Hepatic stellate cell (primary cell): Measurements from ENCODE around the gene GPR180.

ENCODE experiments used
- DNase-seq: peaks from one replicate; pipeline ENCODE4 v3.0.0; 2011; ENCODE audit warnings: low spot score

Gene GPR180

GRCh38 chr13:94656176-94656575, 54.5 kb downstream of the GPR180 start:
- DNase-seq = no peak

- peak; percentile 53 for DNase-seq
These were observed 55.1 kb downstream of the GPR180 start for GRCh38 chr13:94656766-94657165.

GRCh38 chr13:94657167-94657566, 55.5 kb downstream of the GPR180 start:
- DNase-seq = no peak

GRCh38 chr13:94658926-94659597, 57.4 kb downstream of the GPR180 start:
- DNase-seq = no peak

- no peak for DNase-seq
These were observed 57.9 kb downstream of the GPR180 start for GRCh38 chr13:94659598-94659946.

GRCh38 chr13:94660695-94661326, 59.2 kb downstream of the GPR180 start:
- no peak for DNase-seq

- no peak for DNase-seq
These were observed 59.7 kb downstream of the GPR180 start for GRCh38 chr13:94661406-94661805.

- no peak for DNase-seq
These were observed 60.8 kb downstream of the GPR180 start for GRCh38 chr13:94662274-94662945.

GRCh38 chr13:94664889-94665288, 63.2 kb downstream of the GPR180 start:
- no peak for DNase-seq

GRCh38 chr13:94666065-94666464, 64.4 kb downstream of the GPR180 start:
- DNase-seq = no peak

- no peak for DNase-seq
These were observed 65.5 kb downstream of the GPR180 start for GRCh38 chr13:94667190-94667589.

- DNase-seq = no peak
These were observed 70.7 kb downstream of the GPR180 start for GRCh38 chr13:94672400-94672799.

- no peak for DNase-seq
These were observed 72.2 kb downstream of the GPR180 start for GRCh38 chr13:94673851-94674250.

- no peak for DNase-seq
These were observed 73.1 kb downstream of the GPR180 start for GRCh38 chr13:94674609-94675348.

GRCh38 chr13:94677799-94678198, 76.1 kb downstream of the GPR180 start:
- DNase-seq = no peak

GRCh38 chr13:94678845-94679244, 77.2 kb downstream of the GPR180 start:
- DNase-seq = no peak

- no peak for DNase-seq
These were observed 78.0 kb downstream of the GPR180 start for GRCh38 chr13:94679614-94680013.

- no peak for DNase-seq
These were observed 80.6 kb downstream of the GPR180 start for GRCh38 chr13:94682229-94682628.

GRCh38 chr13:94683409-94683808, 81.8 kb downstream of the GPR180 start:
- no peak for DNase-seq
